ENCODE data around the gene SIN3B.

DNA sequence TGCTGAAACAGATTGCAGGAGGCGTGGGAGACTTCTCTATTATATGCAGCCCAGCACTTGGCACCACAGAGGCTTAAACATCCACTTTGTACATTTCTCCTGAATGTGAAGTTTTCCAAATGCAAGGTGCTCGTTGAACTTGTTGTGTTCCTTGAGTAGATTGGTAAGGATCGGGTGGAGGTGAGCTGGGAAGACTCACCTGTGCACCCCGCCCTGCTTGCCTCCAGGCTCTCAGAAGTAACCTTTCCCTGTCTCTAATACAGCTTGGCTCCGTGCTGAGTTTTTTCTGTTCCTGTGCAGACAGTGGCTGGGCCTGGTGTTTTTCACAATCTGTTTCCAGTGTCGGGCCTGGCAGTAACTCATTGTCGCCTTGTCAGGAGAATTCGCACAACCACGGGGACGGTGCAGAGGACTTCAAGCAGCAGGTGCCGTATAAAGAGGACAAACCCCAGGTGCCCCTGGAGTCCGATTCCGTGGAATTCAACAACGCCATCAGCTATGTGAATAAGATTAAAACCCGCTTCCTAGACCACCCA, 12.3 kb downstream of the SIN3B start:
- TF ChIP-seq, protein P1, sequence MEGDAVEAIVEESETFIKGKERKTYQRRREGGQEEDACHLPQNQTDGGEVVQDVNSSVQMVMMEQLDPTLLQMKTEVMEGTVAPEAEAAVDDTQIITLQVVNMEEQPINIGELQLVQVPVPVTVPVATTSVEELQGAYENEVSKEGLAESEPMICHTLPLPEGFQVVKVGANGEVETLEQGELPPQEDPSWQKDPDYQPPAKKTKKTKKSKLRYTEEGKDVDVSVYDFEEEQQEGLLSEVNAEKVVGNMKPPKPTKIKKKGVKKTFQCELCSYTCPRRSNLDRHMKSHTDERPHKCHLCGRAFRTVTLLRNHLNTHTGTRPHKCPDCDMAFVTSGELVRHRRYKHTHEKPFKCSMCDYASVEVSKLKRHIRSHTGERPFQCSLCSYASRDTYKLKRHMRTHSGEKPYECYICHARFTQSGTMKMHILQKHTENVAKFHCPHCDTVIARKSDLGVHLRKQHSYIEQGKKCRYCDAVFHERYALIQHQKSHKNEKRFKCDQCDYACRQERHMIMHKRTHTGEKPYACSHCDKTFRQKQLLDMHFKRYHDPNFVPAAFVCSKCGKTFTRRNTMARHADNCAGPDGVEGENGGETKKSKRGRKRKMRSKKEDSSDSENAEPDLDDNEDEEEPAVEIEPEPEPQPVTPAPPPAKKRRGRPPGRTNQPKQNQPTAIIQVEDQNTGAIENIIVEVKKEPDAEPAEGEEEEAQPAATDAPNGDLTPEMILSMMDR (IDR thresholded peaks at IDR 0.05), result no peak
- no peak for TF ChIP-seq POLR2A (IDR thresholded peaks at IDR 0.05)
- no peak for TF ChIP-seq EP300 (IDR thresholded peaks at IDR 0.05)
